HCT116 (cell line): ENCODE data around the gene CAPN9. TPM values are rescaled to one million over a fixed set of nuclear protein-coding genes. Genes with fewer than 3 reads are reported as not detected.

Experiments
- ATAC-seq: fragments of 200-7000 bp; cut with Tn5 transposase; 2 replicates; pipeline ENCODE4 v1.9.1; 2020; ENCODE audit warnings: mild to moderate bottlenecking, moderate library complexity
- BruUV-seq: library from RNA; stranded (reverse); fragments of 400-500 nt; replicated peaks from 2 replicates; lab custom pipeline; 2021; lab: Mats Ljungman, UMichigan
- CTCF ChIA-PET: fragments of 300-600 bp; sonication (Branson Sonifier 250); formaldehyde crosslinking; loops from one replicate; lab custom pipeline; 2021; ENCODE audit warnings: antibody characterized with exemption; lab: Charles Lee
- POLR2A ChIA-PET: fragments of 300-600, 350-600 bp; sonication (Branson Sonifier 250); formaldehyde crosslinking; loops from one replicate; lab custom pipeline; 2021; ENCODE audit warnings: antibody characterized with exemption; lab: Charles Lee
- RAD21 ChIA-PET, 2 experiments: fragments of 300-600 bp; sonication (Branson Sonifier 250); formaldehyde crosslinking; loops; one replicate each; lab custom pipeline; 2023; ENCODE audit warnings: low total read pairs in 2 of 2; ENCODE audit not compliant: uncharacterized antibody in 2 of 2, unreplicated experiment in 2 of 2, low non-redundant PET in 1 of 2; lab: Charles Lee
- DNase-seq: peaks from one replicate; pipeline ENCODE4 v3.0.0-alpha.2; 2010; ENCODE audit warnings: low read depth, low spot score
- H2AFZ ChIP-seq: fragments of 200-600 bp; shearing (Covaris generic), sonication (generic); 2 replicates; pipeline ENCODE4 v1.6.1; 2017; ENCODE audit warnings: low read depth, mixed run types, mixed read lengths, antibody characterized with exemption, low read length; ENCODE audit not compliant: poor library complexity, severe bottlenecking
- H3K27ac ChIP-seq: 2 replicates; pipeline ENCODE4 v1.5.1; 2012; ENCODE audit warnings: low read depth, low read length
- H3K27me3 ChIP-seq: fragments of 200-600 bp; sonication (generic); 2 replicates; pipeline ENCODE4 v1.6.1; 2016; ENCODE audit warnings: mixed run types, low read length, mixed read lengths; ENCODE audit not compliant: insufficient read depth
- H3K36me3 ChIP-seq, 2 experiments: fragments of 200-500 bp in 1 of 2; fragments of 200-600 bp in 1 of 2; sonication (Bioruptor generic) in 1 of 2; sonication (generic) in 1 of 2; 2 replicates each; pipeline versions ENCODE4 v1.5.1 to v1.6.1; 2014 to 2016; ENCODE audit warnings: low read length in 2 of 2, inconsistent platforms in 1 of 2, mixed read lengths in 1 of 2, mixed run types in 1 of 2; ENCODE audit not compliant: insufficient read depth in 2 of 2, control insufficient read depth in 1 of 2
- H3K4me1 ChIP-seq, 2 experiments: fragments of 200-600 bp in 1 of 2; sonication (generic) in 1 of 2; 2 replicates each; pipeline versions ENCODE4 v1.5.1 to v1.6.1; 2012 to 2017; ENCODE audit warnings: low read length in 2 of 2, inconsistent platforms in 1 of 2, mild to moderate bottlenecking in 1 of 2, mixed read lengths in 1 of 2, mixed run types in 1 of 2, moderate library complexity in 1 of 2; ENCODE audit not compliant: insufficient read depth in 2 of 2, control insufficient read depth in 1 of 2
- H3K4me2 ChIP-seq: fragments of 200-600 bp; sonication (generic); 2 replicates; pipeline ENCODE4 v1.6.1; 2017; ENCODE audit warnings: mixed run types, low read length, mixed read lengths
- H3K4me3 ChIP-seq, 2 experiments: fragments of 200-600 bp in 1 of 2; sonication (generic) in 1 of 2; replicated peaks in 1 of 2; 2 replicates each; pipeline ENCODE4 v1.5.1; 2011 to 2016; ENCODE audit warnings: low read length in 2 of 2, control low read depth in 1 of 2, low read depth in 1 of 2, mild to moderate bottlenecking in 1 of 2, mixed read lengths in 1 of 2, mixed run types in 1 of 2
- H3K79me2 ChIP-seq: fragments of 200-600 bp; sonication (generic); 2 replicates; pipeline ENCODE4 v1.6.1; 2017; ENCODE audit warnings: mild to moderate bottlenecking, mixed run types, low read length, moderate library complexity, mixed read lengths; ENCODE audit not compliant: insufficient read depth
- H3K9ac ChIP-seq: fragments of 200-600 bp; sonication (generic); 2 replicates; pipeline ENCODE4 v1.6.1; 2016; ENCODE audit warnings: low read length, mixed read lengths
- H3K9me2 ChIP-seq: fragments of 200-600 bp; sonication (generic), shearing (Covaris generic); 2 replicates; pipeline ENCODE4 v1.6.1; 2017; ENCODE audit warnings: mixed run types, mild to moderate bottlenecking, moderate library complexity; ENCODE audit not compliant: insufficient read depth
- H3K9me3 ChIP-seq, 2 experiments: fragments of 200-500 bp in 1 of 2; fragments of 200-600 bp in 1 of 2; sonication (Bioruptor generic) in 1 of 2; sonication (generic) in 1 of 2; 2 replicates each; pipeline ENCODE4 v1.6.1; 2014 to 2017; ENCODE audit warnings: low read length in 2 of 2, mixed read lengths in 2 of 2, inconsistent platforms in 1 of 2, low read depth in 1 of 2, mild to moderate bottlenecking in 1 of 2, mixed run types in 1 of 2, moderate library complexity in 1 of 2; ENCODE audit not compliant: control insufficient read depth in 1 of 2, insufficient read depth in 1 of 2
- H4K20me1 ChIP-seq: fragments of 200-600 bp; sonication (generic), shearing (Covaris generic); 2 replicates; pipeline ENCODE4 v1.6.1; 2017; ENCODE audit warnings: mixed run types, mild to moderate bottlenecking, moderate library complexity; ENCODE audit not compliant: insufficient read depth
- CBX3 ChIP-seq: IDR thresholded peaks from 2 replicates; pipeline ENCODE4 v1.6.1; 2012; ENCODE audit warnings: low read depth
- CEBPB ChIP-seq: IDR thresholded peaks from 2 replicates; pipeline ENCODE4 v1.6.1; 2012; ENCODE audit warnings: low read depth
- EGR1 ChIP-seq: IDR thresholded peaks from 2 replicates; pipeline ENCODE4 v1.6.1; 2012; ENCODE audit warnings: low read depth
- ELF1 ChIP-seq: IDR thresholded peaks from 2 replicates; pipeline ENCODE4 v1.6.1; 2012; ENCODE audit warnings: low read depth, borderline replicate concordance
- EZH2phosphoT487 ChIP-seq: fragments of 200-600 bp; IDR thresholded peaks from 2 replicates; pipeline ENCODE4 v1.6.1; 2018; ENCODE audit warnings: antibody characterized with exemption, borderline replicate concordance
- FOSL1 ChIP-seq: IDR thresholded peaks from 2 replicates; pipeline ENCODE4 v1.6.1; 2012; ENCODE audit warnings: low read depth
- JUND ChIP-seq: IDR thresholded peaks from 2 replicates; pipeline ENCODE4 v1.6.1; 2012
- POLR2A ChIP-seq: IDR thresholded peaks from 2 replicates; pipeline ENCODE4 v1.7.0; 2011; ENCODE audit warnings: borderline replicate concordance; ENCODE audit not compliant: insufficient read depth, insufficient read length; ENCODE audit errors: extremely low read depth
- POLR2AphosphoS5 ChIP-seq: IDR thresholded peaks from 2 replicates; pipeline ENCODE4 v1.6.1; 2011; ENCODE audit warnings: mild to moderate bottlenecking, low read depth, low read length, moderate library complexity
- SIN3A ChIP-seq: IDR thresholded peaks from 2 replicates; pipeline ENCODE4 v1.6.1; 2012; ENCODE audit warnings: low read depth
- SP1 ChIP-seq: IDR thresholded peaks from 2 replicates; pipeline ENCODE4 v1.6.1; 2012; ENCODE audit warnings: low read depth
- SRF ChIP-seq: IDR thresholded peaks from 2 replicates; pipeline ENCODE4 v1.6.1; 2012; ENCODE audit warnings: low read depth
- TCF7L2 ChIP-seq: IDR thresholded peaks from 2 replicates; pipeline ENCODE4 v1.7.0; 2011; ENCODE audit warnings: borderline replicate concordance, inconsistent platforms; ENCODE audit not compliant: insufficient read depth, insufficient read length; ENCODE audit errors: extremely low read depth
- YY1 ChIP-seq: IDR thresholded peaks from 2 replicates; pipeline ENCODE4 v1.6.1; 2011; ENCODE audit warnings: low read length, low read depth, moderate library complexity, mild to moderate bottlenecking; ENCODE audit not compliant: insufficient replicate concordance; ENCODE audit errors: extremely low read depth
- ZFX ChIP-seq: fragments of 450-650 bp; IDR thresholded peaks from 2 replicates; pipeline ENCODE4 v1.6.1; 2017
- ZNF274 ChIP-seq: fragments of 200-500 bp; sonication (Bioruptor generic); IDR thresholded peaks from 2 replicates; pipeline ENCODE4 v1.6.1; 2014; ENCODE audit warnings: mild to moderate bottlenecking, low read depth, low read length, inconsistent platforms
- intact Hi-C: fragments of 100-400 bp; cut with micrococcal nuclease; formaldehyde crosslinking; loops from 2 replicates; pipeline ENCODE4 v1.10.0; 2022
- total RNA-seq: library from RNA; stranded (reverse); gene quantifications from one replicate; pipeline ENCODE4 v1.2.1, GENCODE V29; 2021; ENCODE audit not compliant: unreplicated experiment
- TF ChIP-seq, protein P1 (sequence below): IDR thresholded peaks from 2 replicates; pipeline ENCODE4 v1.6.1; 2012; ENCODE audit warnings: low read depth
- TF ChIP-seq, protein P2 (sequence below), 3 experiments: fragments of 200-600 bp in 1 of 3; sonication (generic) in 1 of 3; IDR thresholded peaks in 2 of 3; conservative IDR thresholded peaks in 1 of 3; 2 replicates each; pipeline ENCODE4 v1.5.1; 2012 to 2017; ENCODE audit warnings: low read depth in 2 of 3, low read length in 2 of 3, antibody characterized with exemption in 1 of 3, borderline replicate concordance in 1 of 3, control low read depth in 1 of 3, mild to moderate bottlenecking in 1 of 3, mixed read lengths in 1 of 3, mixed run types in 1 of 3, moderate library complexity in 1 of 3; ENCODE audit not compliant: insufficient read depth in 1 of 3
- TF ChIP-seq, protein P3 (sequence below): IDR thresholded peaks from 2 replicates; pipeline ENCODE4 v1.6.1; 2012
- TF ChIP-seq, protein P4 (sequence below): IDR thresholded peaks from 2 replicates; pipeline ENCODE4 v1.6.1; 2012

The CAPN9 gene
- total RNA-seq, 1 experiment from 2014 or later = not detected

DNA sequence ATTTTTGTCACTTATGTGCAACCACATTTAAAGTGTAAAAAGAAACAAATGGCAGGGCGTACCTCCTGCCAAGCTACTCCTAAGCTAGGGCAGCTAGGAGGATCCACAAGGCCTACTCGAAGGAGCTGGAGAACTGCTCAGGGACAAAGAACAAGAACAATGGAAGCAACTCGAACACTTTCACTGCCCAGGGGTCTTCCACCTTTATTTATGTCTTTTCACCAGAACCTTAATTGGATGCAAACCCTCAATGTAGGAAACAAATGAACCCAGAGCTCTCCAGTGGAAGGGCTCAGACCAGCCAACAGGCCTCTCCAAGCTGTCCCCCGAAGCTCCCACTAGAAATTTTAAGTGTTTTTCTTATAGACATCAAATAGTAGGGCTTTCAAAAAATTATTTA lies 81.2 kb downstream of the CAPN9 start:
- Histone ChIP-seq H3K4me1 (peaks cover 23 to 24% of the 10 kb centered on the region in 2 experiments), H3K36me3 (no peaks in the 10 kb centered on the region), H3K27me3 (no peaks in the 10 kb centered on the region)
- DNase-seq = no peak
- TF ChIP-seq EGR1 (no peak), ZFX (no peak), ZNF274 (no peak), POLR2A (no peak), YY1 (no peak), SIN3A (no peak), ELF1 (no peak), FOSL1 (no peak), CBX3 (no peak), POLR2AphosphoS5 (no peak), SP1 (no peak), CEBPB (no peak), JUND (no peak), SRF (no peak), EZH2phosphoT487 (no peak), TCF7L2 (no peak)
- TF ChIP-seq, protein P1, sequence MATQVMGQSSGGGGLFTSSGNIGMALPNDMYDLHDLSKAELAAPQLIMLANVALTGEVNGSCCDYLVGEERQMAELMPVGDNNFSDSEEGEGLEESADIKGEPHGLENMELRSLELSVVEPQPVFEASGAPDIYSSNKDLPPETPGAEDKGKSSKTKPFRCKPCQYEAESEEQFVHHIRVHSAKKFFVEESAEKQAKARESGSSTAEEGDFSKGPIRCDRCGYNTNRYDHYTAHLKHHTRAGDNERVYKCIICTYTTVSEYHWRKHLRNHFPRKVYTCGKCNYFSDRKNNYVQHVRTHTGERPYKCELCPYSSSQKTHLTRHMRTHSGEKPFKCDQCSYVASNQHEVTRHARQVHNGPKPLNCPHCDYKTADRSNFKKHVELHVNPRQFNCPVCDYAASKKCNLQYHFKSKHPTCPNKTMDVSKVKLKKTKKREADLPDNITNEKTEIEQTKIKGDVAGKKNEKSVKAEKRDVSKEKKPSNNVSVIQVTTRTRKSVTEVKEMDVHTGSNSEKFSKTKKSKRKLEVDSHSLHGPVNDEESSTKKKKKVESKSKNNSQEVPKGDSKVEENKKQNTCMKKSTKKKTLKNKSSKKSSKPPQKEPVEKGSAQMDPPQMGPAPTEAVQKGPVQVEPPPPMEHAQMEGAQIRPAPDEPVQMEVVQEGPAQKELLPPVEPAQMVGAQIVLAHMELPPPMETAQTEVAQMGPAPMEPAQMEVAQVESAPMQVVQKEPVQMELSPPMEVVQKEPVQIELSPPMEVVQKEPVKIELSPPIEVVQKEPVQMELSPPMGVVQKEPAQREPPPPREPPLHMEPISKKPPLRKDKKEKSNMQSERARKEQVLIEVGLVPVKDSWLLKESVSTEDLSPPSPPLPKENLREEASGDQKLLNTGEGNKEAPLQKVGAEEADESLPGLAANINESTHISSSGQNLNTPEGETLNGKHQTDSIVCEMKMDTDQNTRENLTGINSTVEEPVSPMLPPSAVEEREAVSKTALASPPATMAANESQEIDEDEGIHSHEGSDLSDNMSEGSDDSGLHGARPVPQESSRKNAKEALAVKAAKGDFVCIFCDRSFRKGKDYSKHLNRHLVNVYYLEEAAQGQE = no peak
- TF ChIP-seq, protein P2, sequence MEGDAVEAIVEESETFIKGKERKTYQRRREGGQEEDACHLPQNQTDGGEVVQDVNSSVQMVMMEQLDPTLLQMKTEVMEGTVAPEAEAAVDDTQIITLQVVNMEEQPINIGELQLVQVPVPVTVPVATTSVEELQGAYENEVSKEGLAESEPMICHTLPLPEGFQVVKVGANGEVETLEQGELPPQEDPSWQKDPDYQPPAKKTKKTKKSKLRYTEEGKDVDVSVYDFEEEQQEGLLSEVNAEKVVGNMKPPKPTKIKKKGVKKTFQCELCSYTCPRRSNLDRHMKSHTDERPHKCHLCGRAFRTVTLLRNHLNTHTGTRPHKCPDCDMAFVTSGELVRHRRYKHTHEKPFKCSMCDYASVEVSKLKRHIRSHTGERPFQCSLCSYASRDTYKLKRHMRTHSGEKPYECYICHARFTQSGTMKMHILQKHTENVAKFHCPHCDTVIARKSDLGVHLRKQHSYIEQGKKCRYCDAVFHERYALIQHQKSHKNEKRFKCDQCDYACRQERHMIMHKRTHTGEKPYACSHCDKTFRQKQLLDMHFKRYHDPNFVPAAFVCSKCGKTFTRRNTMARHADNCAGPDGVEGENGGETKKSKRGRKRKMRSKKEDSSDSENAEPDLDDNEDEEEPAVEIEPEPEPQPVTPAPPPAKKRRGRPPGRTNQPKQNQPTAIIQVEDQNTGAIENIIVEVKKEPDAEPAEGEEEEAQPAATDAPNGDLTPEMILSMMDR (IDR thresholded peaks at IDR 0.05 in 2 of 3, conservative IDR thresholded peaks at IDR 0.05 in 1 of 3; ENCODE audit: borderline replicate concordance in 1 of 3, insufficient read depth in 1 of 3, low read depth in 2 of 3, low read length in 2 of 3) = no peak
- TF ChIP-seq, protein P3, sequence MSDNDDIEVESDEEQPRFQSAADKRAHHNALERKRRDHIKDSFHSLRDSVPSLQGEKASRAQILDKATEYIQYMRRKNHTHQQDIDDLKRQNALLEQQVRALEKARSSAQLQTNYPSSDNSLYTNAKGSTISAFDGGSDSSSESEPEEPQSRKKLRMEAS = no peak
- TF ChIP-seq, protein P4, sequence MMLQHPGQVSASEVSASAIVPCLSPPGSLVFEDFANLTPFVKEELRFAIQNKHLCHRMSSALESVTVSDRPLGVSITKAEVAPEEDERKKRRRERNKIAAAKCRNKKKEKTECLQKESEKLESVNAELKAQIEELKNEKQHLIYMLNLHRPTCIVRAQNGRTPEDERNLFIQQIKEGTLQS = no peak
- TF ChIP-seq, all 23 proteins: peak for 0
- Histone ChIP-seq H3K79me2 (no peaks in the 10 kb centered on the region), H2AFZ (no peak overlapping the region), H3K9ac (no peak overlapping the region), H3K4me3 (no peak overlapping the region), H3K4me2 (no peak overlapping the region), H3K27ac (no peak overlapping the region), H3K9me3 (no peaks in the 10 kb centered on the region), H4K20me1 (no peaks in the 10 kb centered on the region), H3K9me2 (no peaks in the 10 kb centered on the region)
- intact Hi-C loops = no loop called here
- BruUV-seq = no TSS peak
- ChIA-PET RAD21 (no interaction called here), POLR2A (no interaction called here), CTCF (no interaction called here)
- no peak for ATAC-seq
